Loucy (cell line): ENCODE measurements around the gene WDR4.

Experiments used
- EZH2phosphoT487 ChIP-seq: fragments of 200-600 bp; IDR thresholded peaks from 2 replicates; pipeline ENCODE4 v1.6.1; 2018; ENCODE audit warnings: antibody characterized with exemption, mild to moderate bottlenecking, moderate library complexity, borderline replicate concordance
- TF ChIP-seq, protein P1 (sequence below): fragments of 200-600 bp; sonication (generic); conservative IDR thresholded peaks from 2 replicates; pipeline ENCODE4 v1.5.1; 2014; ENCODE audit warnings: mild to moderate bottlenecking, antibody characterized with exemption, low read length

DNA sequence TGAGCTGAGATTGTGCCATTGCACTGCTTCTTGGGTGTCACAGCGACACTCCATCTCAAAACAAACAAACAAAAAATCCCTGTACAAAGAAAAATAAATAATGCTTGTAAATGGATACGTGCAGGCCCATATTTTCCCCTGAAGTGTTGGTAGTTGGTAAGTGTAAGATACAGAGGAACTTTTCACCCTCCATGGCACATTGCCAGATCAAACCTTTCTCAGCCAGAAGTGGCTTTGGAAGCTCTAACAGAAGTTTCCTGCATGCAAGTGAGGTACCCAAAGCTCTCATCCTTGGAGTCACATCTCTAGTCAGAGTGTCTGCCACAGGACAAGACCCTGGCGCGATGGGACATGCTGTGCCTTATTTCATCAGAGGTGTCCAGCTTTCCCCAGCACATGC, 21.1 kb upstream of the WDR4 start:
- TF ChIP-seq, protein P1, sequence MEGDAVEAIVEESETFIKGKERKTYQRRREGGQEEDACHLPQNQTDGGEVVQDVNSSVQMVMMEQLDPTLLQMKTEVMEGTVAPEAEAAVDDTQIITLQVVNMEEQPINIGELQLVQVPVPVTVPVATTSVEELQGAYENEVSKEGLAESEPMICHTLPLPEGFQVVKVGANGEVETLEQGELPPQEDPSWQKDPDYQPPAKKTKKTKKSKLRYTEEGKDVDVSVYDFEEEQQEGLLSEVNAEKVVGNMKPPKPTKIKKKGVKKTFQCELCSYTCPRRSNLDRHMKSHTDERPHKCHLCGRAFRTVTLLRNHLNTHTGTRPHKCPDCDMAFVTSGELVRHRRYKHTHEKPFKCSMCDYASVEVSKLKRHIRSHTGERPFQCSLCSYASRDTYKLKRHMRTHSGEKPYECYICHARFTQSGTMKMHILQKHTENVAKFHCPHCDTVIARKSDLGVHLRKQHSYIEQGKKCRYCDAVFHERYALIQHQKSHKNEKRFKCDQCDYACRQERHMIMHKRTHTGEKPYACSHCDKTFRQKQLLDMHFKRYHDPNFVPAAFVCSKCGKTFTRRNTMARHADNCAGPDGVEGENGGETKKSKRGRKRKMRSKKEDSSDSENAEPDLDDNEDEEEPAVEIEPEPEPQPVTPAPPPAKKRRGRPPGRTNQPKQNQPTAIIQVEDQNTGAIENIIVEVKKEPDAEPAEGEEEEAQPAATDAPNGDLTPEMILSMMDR, result no peak
- TF ChIP-seq EZH2phosphoT487, result no peak
